Heart left ventricle (tissue), 16 donors: Measurements from ENCODE around the gene CDKN1C. TPM values are rescaled to one million over a fixed set of nuclear protein-coding genes. Genes with fewer than 3 reads are reported as not detected.

ENCODE experiments used
- ATAC-seq, 4 donors: fragments of 200-7000 bp; cut with Tn5 transposase; one replicate each; pipeline ENCODE4 v1.9.1; 2020 to 2022; ENCODE audit warnings: moderate library complexity in 4 of 4, mild to moderate bottlenecking in 3 of 4, moderate number of reproducible peaks in 1 of 4
- DNase-seq, 5 donors: peaks; one replicate each; pipeline ENCODE4 v3.0.0-alpha.2; 2020
- H3K27ac ChIP-seq, 12 donors: fragments of 200-600 bp; sonication (generic) in 4 of 12; one replicate each; pipeline versions ENCODE4 v1.5.0 to v1.8.0; 2016 to 2022; ENCODE audit warnings: mild to moderate bottlenecking in 2 of 12
- H3K27me3 ChIP-seq, 9 donors: fragments of 200-600 bp; sonication (generic) in 2 of 9; one replicate each; pipeline versions ENCODE4 v1.5.1 to v1.8.0; 2016 to 2022; ENCODE audit warnings: mild to moderate bottlenecking in 3 of 9
- H3K36me3 ChIP-seq, 9 donors: fragments of 200-600 bp; sonication (generic) in 2 of 9; one replicate each; pipeline versions ENCODE4 v1.5.0 to v1.8.0; 2018 to 2022; ENCODE audit warnings: mild to moderate bottlenecking in 2 of 9
- H3K4me1 ChIP-seq, 12 donors: fragments of 200-600 bp; sonication (generic) in 4 of 12; one replicate each; pipeline versions ENCODE4 v1.5.0 to v1.8.0; 2016 to 2022; ENCODE audit warnings: mild to moderate bottlenecking in 3 of 12
- H3K4me3 ChIP-seq, 12 donors: fragments of 200-600 bp; sonication (generic) in 4 of 12; one replicate each; pipeline versions ENCODE4 v1.5.0 to v1.8.0; 2017 to 2022; ENCODE audit warnings: mild to moderate bottlenecking in 9 of 12, moderate library complexity in 4 of 12
- H3K9me3 ChIP-seq, 12 donors: fragments of 200-600 bp; sonication (generic) in 4 of 12; one replicate each; pipeline versions ENCODE4 v1.5.0 to v1.8.0; 2016 to 2022; ENCODE audit warnings: mild to moderate bottlenecking in 1 of 12
- CTCF ChIP-seq, 12 donors: fragments of 200-600 bp; sonication (generic) in 4 of 12; IDR thresholded peaks; one replicate each; pipeline versions ENCODE4 v1.5.0 to v1.8.0; 2018 to 2022; ENCODE audit warnings: antibody characterized with exemption in 12 of 12, mild to moderate bottlenecking in 5 of 12
- POLR2A ChIP-seq, 2 donors: fragments of 450-650 bp; IDR thresholded peaks; one replicate each; pipeline ENCODE4 v1.6.1; 2017; ENCODE audit warnings: antibody characterized with exemption in 2 of 2, mild to moderate bottlenecking in 2 of 2, moderate library complexity in 2 of 2
- WGBS, 4 donors: extraction: QIAGEN DNeasy Blood & Tissue Kit in 2 of 4; methylation state at CpG; one replicate each; pipeline versions ENCODE4 v1.1.5 to v1.1.7; 2013 to 2018; 5-methylcytosine and 5-hydroxymethylcytosine counted together
- intact Hi-C, 10 donors: fragments of 100-400 bp; cut with DNase I; formaldehyde crosslinking; loops; one replicate each; pipeline versions ENCODE4 v1.11.1 to v1.14.2; 2022
- polyA plus RNA-seq, 2 donors: library from polyadenylated mRNA; stranded (reverse); fragments of 200-250 nt; gene quantifications; one replicate each; pipeline ENCODE4 v1.2.3, GENCODE V29; 2013
- total RNA-seq, 9 donors: library from RNA; depleted of rRNA in 2 of 9; stranded (reverse); fragments of >200 nt in 2 of 9; fragmentation: NEBNext Ultra II Directional in 3 of 9; extraction: Animal tissue kit (Norgen Biotek cat#: 25700) in 3 of 9; gene quantifications; one replicate each; pipeline versions ENCODE4 v1.1.0 to v1.2.4, GENCODE V29; 2016 to 2023
- donor health status: ischemic (EF 13 %, LVEDD 7.1; RV severe dilation, severe dysfunction).
- donor health status: healthy with polysubstance abuse.
- donor health status: DM: no; HTN: yes; CAD: no.
- donor health status: DM: no; HTN: no; CAD: no.
- donor health status: ischemic (EF 25% LVEDD 6.9; RV normal size, moderate dysfunction).
- donor health status: ischemic (EF 25% LVEDD 5.7; RV mildly dilated, moderate dysfunction).
- donor health status: healthy.
- donor health status: DM: yes; HTN: yes; CAD: no.
- donor health status: ischemic (EF 35%, LVEDD 5.7; RV mildly dilated, moderate dysfunction).
- donor health status: nonischemic (EF 11% LVEDD 7.7; RV severe dilation, severe dysfunction).
- donor health status: DM: yes; HTN: yes; CAD: no.
- donor health status: PGD.
- donor health status: ischemic (EF 29% LVEDD 5.4; RV normal size, mild dysfunction).
- donor health status: nonischemic (EF 23%, LVEDD 6.1; RV moderate dilation, normal function).

CDKN1C gene
- total and polyA plus RNA-seq, 11 donors, result 18.8 to 42.5 (median 33.4) TPM

- TF ChIP-seq CTCF (IDR thresholded peaks at IDR 0.05) (no peak), POLR2A (IDR thresholded peaks at IDR 0.05) (no peak)
- intact Hi-C loops, result loop anchor here in 1 of 10 donors (5.0 kb wide), 1 partner anchor 47 kb away; no protein-coding TSS in a partner anchor
- no peaks in the 10 kb centered on the region for H3K36me3 ChIP-seq
- H3K9me3 ChIP-seq, result no peaks in the 10 kb centered on the region
- peaks cover 6 to 56% (median 28%) of the 10 kb centered on the region in 12 donors for H3K4me1 ChIP-seq
- 90 to 95% (median 92%) methylated on average over 17 of the region's 17 CpGs for WGBS, 4 donors
- no peak overlapping the region for H3K4me3 ChIP-seq
- no peak for ATAC-seq
- H3K27ac ChIP-seq, result peak overlapping the region in 2 of 12 donors; percentile 62 to 77
- H3K27me3 ChIP-seq, result no peaks in the 10 kb centered on the region
- no peak for DNase-seq
Measured at GRCh38 chr11:2835751-2836150, 49.8 kb downstream of the CDKN1C start.

GRCh38 chr11:2835296-2835695 lies 50.3 kb downstream of the CDKN1C start:
- Histone ChIP-seq H3K27ac (no peak overlapping the region), H3K27me3 (no peaks in the 10 kb centered on the region), H3K4me3 (no peak overlapping the region), H3K4me1 (peaks cover 6 to 59% (median 30%) of the 10 kb centered on the region in 12 donors), H3K9me3 (no peaks in the 10 kb centered on the region), H3K36me3 (no peaks in the 10 kb centered on the region)
- DNase-seq (no peak), ATAC-seq (no peak)
- WGBS, 4 donors, result 82 to 85% (median 84%) methylated on average over 6 of the region's 6 CpGs
- intact Hi-C loops, result loop anchor here in 1 of 10 donors (5.0 kb wide), 1 partner anchor 47 kb away; no protein-coding TSS in a partner anchor
- TF ChIP-seq CTCF (IDR thresholded peaks at IDR 0.05) (no peak), POLR2A (IDR thresholded peaks at IDR 0.05) (no peak)

GRCh38 chr11:2834503-2835273 lies 50.9 kb downstream of the CDKN1C start:
- ATAC-seq (no peak), DNase-seq (no peak)
- Histone ChIP-seq H3K27me3 (no peaks in the 10 kb centered on the region), H3K4me1 (peaks cover 6 to 58% (median 30%) of the 10 kb centered on the region in 12 donors), H3K4me3 (no peak overlapping the region), H3K36me3 (no peaks in the 10 kb centered on the region), H3K27ac (no peak overlapping the region), H3K9me3 (peaks cover 0 to 2% (median 0%) of the 10 kb centered on the region in 12 donors)
- no peak for TF ChIP-seq CTCF (IDR thresholded peaks at IDR 0.05)
- no peak for TF ChIP-seq POLR2A (IDR thresholded peaks at IDR 0.05)
- WGBS, 4 donors, result 85 to 92% (median 88%) methylated on average over 12 to 16 of the region's 16 CpGs
- intact Hi-C loops, result loop anchor here in 3 of 10 donors (5.0 kb wide), 2 partner anchors 48 to 53 kb away; partner anchors contain the start of gene CDKN1C (in 1 of the 3)

- Histone ChIP-seq H3K4me1 (peaks cover 6 to 50% (median 29%) of the 10 kb centered on the region in 12 donors), H3K36me3 (no peaks in the 10 kb centered on the region)
- ATAC-seq, result no peak
Measured at GRCh38 chr11:2833716-2834502, 51.7 kb downstream of the CDKN1C start.

More at GRCh38 chr11:2833716-2834502, 51.7 kb downstream of the CDKN1C start:
- H3K9me3 ChIP-seq, result peaks cover 0 to 10% (median 0%) of the 10 kb centered on the region in 12 donors
- no peak for TF ChIP-seq CTCF (IDR thresholded peaks at IDR 0.05)
- no peak for TF ChIP-seq POLR2A (IDR thresholded peaks at IDR 0.05)
- H3K27ac ChIP-seq, result no peak overlapping the region
- intact Hi-C loops, result loop anchor here in 2 of 10 donors (5.0 kb wide), 2 partner anchors 48 to 53 kb away; partner anchors contain the start of gene CDKN1C (in 1 of the 2)
- H3K27me3 ChIP-seq, result no peaks in the 10 kb centered on the region
- DNase-seq, result peak in 1 of 5 donors; percentile 46
- H3K4me3 ChIP-seq, result no peak overlapping the region
- WGBS, 4 donors, result 88 to 94% (median 90%) methylated on average over 14 to 19 of the region's 19 CpGs
